ENCODE measurements around the gene MYBPC2. TPM values are rescaled to one million over a fixed set of nuclear protein-coding genes. Genes with fewer than 3 reads are reported as not detected.

MYBPC2 gene
- total RNA-seq, 4 donors from 2014 or later = 0.13 TPM; not detected in 3

DNA sequence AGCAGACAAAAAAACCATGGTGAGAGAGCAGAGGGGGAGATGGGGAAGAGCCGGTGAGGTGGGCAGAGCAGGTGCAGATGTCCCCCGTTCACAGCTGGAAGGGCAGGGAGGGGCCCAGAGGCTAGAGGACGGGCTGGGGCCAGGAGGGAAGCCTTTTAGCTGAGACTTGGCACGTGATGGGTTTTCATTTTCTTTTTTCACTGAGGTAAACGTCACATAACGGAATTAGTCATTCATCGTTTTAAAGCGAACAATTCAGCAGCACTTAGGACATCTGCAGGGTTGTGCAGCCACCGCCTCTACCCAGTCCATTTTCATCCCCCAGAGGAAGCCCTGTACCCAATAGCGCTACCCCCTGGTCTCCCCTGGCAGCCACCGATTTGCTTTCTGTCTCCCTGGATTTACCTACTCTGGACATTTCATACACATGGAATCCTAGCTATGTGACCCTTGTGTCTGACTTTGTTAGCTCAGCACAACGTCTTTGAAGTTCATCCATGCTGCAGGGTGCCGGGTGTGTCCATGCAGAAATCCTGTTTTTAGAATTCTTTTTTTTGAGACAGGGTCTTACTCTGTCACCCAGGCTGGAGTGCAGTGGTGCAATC lies 27.6 kb downstream of the MYBPC2 start:
- H3K27me3 ChIP-seq = no peaks in the 10 kb centered on the region
- H3K36me3 ChIP-seq = no peaks in the 10 kb centered on the region
- H3K4me3 ChIP-seq (replicated peaks in 1 of 3) = no peak overlapping the region
- no peak overlapping the region for H3K27ac ChIP-seq
- no peaks in the 10 kb centered on the region for H3K9me3 ChIP-seq
- WGBS, 2 donors = 32 to 33% methylated on average over 13 of the region's 13 CpGs
- H3K4me1 ChIP-seq = peaks cover 0 to 6% of the 10 kb centered on the region in 2 donors
- TF ChIP-seq CTCF (IDR thresholded peaks at IDR 0.05) (no peak), POLR2A (IDR thresholded peaks at IDR 0.05) (no peak)
- intact Hi-C loops (cut with DNase I) = loop anchor here (5.0 kb wide), 1 partner anchor 98 kb away; no protein-coding TSS in a partner anchor
- no peak for DNase-seq

- no peaks in the 10 kb centered on the region for H3K27me3 ChIP-seq
- H3K27ac ChIP-seq = no peak overlapping the region
- H3K9me3 ChIP-seq = no peaks in the 10 kb centered on the region
- peak; percentile 55 to 74 for DNase-seq
- H3K4me1 ChIP-seq = peaks cover 0 to 10% of the 10 kb centered on the region in 2 donors
- no peaks in the 10 kb centered on the region for H3K36me3 ChIP-seq
- intact Hi-C loops (cut with DNase I) = loop anchor here (5.0 kb wide), 1 partner anchor 99 kb away; no protein-coding TSS in a partner anchor
- TF ChIP-seq POLR2A (IDR thresholded peaks at IDR 0.05) (no peak), CTCF (IDR thresholded peaks at IDR 0.05) (peak; percentile 72 to 87 (median 86))
- no peak overlapping the region for H3K4me3 ChIP-seq (replicated peaks in 1 of 3)
- 34 to 39% methylated on average over 27 of the region's 28 CpGs for WGBS, 2 donors
These were observed 28.6 kb downstream of the MYBPC2 start for GRCh38 chr19:50461066-50461875.

GRCh38 chr19:50462970-50463369 lies 30.3 kb downstream of the MYBPC2 start:
- no peak overlapping the region for H3K27ac ChIP-seq
- H3K36me3 ChIP-seq = no peaks in the 10 kb centered on the region
- H3K4me3 ChIP-seq (replicated peaks in 1 of 3) = no peak overlapping the region
- H3K9me3 ChIP-seq = no peaks in the 10 kb centered on the region
- intact Hi-C loops (cut with DNase I) = loop anchor here (5.0 kb wide), 1 partner anchor 101 kb away; no protein-coding TSS in a partner anchor
- H3K4me1 ChIP-seq = peaks cover 7 to 22% of the 10 kb centered on the region in 2 donors
- WGBS, 2 donors = 80 to 82% methylated on average over 7 of the region's 7 CpGs
- H3K27me3 ChIP-seq = no peaks in the 10 kb centered on the region
- TF ChIP-seq POLR2A (IDR thresholded peaks at IDR 0.05) (no peak), CTCF (IDR thresholded peaks at IDR 0.05) (no peak)
- DNase-seq = no peak

DNA sequence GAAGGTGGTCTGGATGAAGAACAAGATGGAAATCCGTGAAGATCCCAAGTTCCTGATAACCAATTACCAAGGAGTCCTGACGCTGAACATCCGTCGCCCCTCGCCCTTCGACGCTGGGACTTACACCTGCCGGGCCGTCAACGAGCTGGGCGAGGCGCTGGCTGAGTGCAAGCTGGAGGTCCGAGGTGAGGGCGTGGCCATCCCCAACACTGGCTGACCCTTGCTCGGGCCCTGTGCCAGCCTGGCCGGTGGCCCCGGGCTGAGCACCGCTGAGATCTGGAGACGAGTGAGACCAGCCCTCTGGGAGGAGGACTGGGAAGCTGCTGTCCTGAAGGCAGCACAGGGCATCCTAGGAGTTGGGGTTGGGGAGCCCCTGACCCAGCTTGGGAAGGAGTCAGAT lies 31.7 kb downstream of the MYBPC2 start:
- Histone ChIP-seq H3K27me3 (no peaks in the 10 kb centered on the region), H3K36me3 (no peaks in the 10 kb centered on the region), H3K4me1 (peaks cover 7 to 22% of the 10 kb centered on the region in 2 donors), H3K9me3 (no peaks in the 10 kb centered on the region), H3K27ac (no peak overlapping the region), H3K4me3 (replicated peaks in 1 of 3) (no peak overlapping the region)
- intact Hi-C loops (cut with DNase I) = loop anchor here (5.0 kb wide), 1 partner anchor 102 kb away; no protein-coding TSS in a partner anchor
- TF ChIP-seq CTCF (IDR thresholded peaks at IDR 0.05) (no peak), POLR2A (IDR thresholded peaks at IDR 0.05) (no peak)
- 62 to 80% methylated on average over 18 to 19 of the region's 19 CpGs for WGBS, 2 donors
- DNase-seq = no peak

DNA sequence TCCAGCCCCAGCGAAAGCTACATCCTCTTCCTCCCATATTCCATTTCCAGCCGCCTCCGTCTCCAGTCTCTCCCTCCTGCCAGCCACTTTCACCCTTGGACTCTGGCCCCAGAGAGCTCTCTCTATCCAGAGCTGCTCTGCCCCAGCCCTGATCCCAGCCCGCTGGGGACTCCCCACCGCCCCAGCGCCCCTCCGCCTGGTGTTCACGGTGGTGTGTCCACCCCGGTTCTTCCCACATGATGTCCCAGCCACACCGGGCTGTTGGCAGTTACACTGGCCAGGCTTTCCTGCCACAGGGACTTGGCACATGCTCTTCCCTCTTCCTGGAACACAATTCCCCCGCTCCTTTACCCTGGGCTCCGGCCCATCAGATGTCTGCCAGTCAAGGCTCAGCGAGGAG lies 32.3 kb downstream of the MYBPC2 start:
- H3K36me3 ChIP-seq = no peaks in the 10 kb centered on the region
- no peak overlapping the region for H3K27ac ChIP-seq
- intact Hi-C loops (cut with DNase I) = loop anchor here (5.0 kb wide), 1 partner anchor 103 kb away; no protein-coding TSS in a partner anchor
- H3K4me1 ChIP-seq = peaks cover 7 to 21% of the 10 kb centered on the region in 2 donors
- H3K27me3 ChIP-seq = no peaks in the 10 kb centered on the region
- TF ChIP-seq CTCF (IDR thresholded peaks at IDR 0.05) (no peak), POLR2A (IDR thresholded peaks at IDR 0.05) (no peak)
- no peak for DNase-seq
- WGBS, 2 donors = 86 to 92% methylated on average over 12 to 13 of the region's 13 CpGs
- H3K9me3 ChIP-seq = no peaks in the 10 kb centered on the region
- no peak overlapping the region for H3K4me3 ChIP-seq (replicated peaks in 1 of 3)

All from thyroid gland (tissue), 4 donors.